Stimulated activated CD4-positive, alpha-beta T cell treated with anti-CD3 and anti-CD28 coated beads, Interleukin-2, amount 100 ng/mL, for 24 hours (primary cell): ENCODE measurements around the gene EEFSEC.

Source experiments
- DNase-seq, 2 donors: peaks; one replicate each; pipeline ENCODE4 v3.0.0-alpha.2; 2020

The EEFSEC gene

DNA sequence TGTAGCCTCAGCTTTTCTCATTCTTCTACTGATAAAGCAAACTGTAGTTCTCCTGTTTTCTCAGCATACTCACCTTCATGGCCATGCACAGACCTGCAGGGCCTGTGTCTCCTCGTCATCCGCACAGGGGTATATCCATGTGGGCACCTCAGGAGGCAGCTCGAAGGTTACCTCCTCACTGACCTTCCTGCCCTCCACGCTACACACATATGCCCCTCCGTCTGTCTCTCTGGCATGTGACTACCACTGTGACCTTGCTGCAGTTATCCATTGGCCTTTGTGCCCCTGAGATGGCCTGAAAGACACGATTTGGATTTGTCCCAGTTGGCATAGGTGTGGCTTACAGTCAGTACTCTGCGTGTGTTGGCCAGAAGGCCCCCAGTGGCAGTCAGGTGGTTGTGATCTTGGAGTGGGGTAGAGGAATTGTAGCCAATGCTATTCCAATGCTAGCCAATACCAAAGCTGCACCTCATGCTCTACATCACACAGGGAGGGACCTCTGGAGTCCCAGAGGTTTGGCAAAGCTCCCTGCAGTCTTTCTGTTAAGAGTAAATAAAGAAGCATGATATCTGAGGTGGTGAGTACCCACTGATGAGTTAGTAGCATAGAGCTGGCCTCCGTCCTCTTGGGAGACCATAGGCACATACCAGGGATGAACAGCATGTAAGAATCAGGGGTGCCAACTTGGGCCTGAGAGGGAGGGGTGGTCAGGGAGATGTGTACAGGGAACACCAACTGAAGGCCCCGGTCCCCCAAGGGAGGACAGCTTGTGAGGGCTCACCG, 143.4 kb downstream of the EEFSEC start:
- DNase-seq = peak in 1 of 2 donors; percentile 11

DNA sequence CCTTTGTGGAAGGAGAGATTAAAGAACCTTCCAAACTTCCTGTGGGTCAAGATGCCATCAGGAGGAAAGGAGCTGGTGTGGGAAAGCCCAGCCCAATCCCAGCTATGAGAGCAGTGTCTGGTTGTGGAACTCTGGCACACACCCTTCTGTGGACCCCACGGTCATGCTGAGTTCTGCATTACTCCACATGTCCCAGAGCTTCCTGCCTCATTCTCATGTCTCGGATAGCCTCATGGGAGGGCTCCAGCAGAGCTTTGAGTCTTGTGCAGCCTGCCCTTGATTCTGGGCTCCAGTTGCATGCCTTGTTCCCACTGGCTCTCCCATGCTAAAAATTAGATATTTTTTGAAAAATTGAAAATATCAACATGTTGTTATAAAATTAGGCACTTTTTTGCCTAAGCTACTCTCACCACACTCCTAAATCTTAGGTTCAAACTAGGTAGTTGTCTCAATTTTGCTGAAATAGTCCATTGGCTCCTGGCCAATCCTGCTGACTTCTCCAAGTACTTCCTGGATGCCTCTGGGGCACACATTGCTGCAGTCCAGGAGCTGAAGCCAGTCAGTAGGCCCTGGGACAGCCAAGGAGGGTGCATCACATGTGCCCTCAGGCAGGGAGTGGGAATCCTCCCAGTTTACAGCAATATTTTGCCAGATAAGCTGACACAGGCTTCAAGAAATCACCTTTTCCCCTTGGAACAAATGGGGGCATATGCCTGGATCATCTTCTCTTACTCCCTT, 144.3 kb downstream of the EEFSEC start:
- DNase-seq = peak in 1 of 2 donors; percentile 8

DNA sequence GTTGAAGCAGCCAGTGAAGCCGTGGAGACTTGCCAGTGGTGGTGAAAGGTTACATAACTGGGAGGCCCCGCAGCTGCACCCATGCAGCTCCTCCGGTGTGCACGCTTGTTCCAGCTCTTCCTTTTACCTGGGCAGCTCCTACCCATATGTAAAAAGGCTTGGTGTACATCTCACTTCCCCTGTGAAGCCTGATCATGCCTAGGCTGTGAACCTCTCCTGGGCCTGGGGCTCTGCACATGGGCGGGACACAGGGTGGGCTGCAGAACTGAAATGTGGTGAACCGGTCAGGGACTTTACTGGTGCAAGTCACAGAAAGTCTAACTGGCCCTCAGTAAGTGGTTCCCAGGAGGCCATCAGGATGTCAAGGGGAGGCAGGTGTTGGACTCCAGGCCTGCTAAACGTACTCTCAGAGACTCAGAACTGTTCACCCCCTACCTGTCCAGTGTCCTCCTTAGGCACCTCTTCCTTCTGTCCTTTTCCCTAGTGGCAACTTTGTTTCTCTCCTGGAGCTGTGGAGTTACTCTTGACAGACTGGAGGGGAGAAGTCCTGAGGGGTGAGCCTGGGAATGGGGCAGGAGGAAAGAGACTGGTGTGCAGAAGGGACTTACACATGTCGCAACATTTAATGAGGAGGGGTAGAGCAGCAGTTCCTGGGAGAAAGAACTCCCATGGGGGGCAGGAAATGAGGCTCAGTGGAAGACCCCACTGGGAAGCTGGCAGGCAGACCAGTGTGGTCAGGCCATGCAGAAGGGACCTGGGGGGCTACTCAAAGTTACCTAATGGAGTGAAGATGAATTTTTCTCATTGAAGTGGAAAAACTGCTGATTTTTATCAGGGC, 148.1 kb downstream of the EEFSEC start:
- DNase-seq = peak in 1 of 2 donors; percentile 8

DNA sequence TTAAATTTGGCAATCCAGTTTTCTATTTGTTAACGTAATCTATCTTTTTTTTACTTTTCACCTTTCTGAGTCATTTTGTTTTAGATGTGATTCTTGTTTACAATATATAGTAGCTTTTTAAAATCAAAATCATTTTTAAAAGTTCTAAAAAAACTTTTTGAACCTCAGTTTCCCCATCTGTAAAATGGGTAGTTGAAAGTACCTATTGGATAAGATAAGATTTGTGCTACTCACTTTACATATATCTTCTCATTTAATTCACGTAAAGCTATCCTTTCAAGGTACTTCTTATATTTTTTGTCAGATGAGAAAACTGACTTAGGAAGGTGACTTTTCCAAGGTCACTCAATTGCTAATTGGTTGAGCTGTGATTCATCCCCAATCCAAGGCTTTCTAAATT, 153.2 kb downstream of the EEFSEC start:
- no peak for DNase-seq

DNA sequence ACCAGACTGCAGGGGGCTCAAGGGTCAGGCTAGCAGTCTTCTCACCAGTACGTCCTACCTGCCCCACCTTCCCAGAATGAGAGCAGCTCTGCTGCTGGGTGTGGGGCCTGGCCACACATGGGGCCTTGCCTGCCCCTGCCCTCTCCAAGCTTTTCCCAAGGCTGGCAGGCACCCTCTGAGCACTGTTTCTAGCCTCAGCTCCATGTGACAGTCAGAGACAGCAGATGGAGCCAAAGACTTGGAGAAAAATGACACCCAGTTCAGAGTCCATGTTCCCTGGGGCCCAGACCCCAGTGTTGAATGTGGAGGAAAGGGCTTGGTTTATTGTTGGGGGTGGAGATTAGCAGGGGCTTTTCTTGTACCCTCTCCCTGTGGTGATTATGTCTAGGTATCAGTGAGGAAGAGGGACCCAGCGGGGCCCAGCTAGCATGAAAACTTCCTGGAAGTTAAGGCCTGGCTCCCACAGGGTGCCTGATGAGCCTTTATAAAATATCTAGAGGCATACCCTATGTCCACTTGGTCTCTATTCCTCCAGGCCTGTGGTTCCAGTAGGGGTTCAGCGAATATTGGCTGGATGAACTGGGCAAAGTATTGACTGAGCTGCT, 153.8 kb downstream of the EEFSEC start:
- DNase-seq = peak in 1 of 2 donors; percentile 9

DNA sequence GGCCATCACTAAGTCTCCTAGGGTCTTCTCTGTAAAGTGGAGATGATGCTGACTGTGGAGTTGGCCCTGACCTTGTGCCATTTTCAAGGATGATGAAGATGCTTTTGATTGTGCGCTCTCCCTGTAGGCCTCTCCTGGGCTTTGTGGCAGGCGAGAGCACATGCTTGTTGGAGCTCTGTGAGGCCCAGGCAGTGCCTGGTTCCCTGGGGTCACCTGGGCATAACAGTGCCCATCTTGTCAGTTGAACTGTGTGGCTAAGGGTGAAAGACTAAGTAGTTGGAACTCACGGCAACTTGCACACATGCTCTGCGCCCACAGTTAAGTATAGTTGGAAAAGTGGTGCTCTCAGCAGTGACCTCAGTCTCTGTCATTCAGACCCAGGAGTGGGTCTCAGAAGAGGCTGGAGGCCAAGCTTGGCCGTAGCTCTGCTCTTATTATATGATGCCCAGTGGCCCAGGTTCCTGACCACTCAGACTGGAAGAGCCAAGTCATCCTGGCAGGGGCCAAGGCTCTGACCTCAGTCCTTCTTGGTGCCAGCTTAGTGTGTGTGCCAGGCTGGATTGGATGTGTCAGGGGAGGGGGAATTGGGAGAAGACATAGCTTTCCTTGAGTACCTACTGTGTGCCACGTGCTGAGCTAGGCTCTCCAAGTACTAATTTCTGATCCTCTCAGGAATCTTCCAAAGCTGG, 154.6 kb downstream of the EEFSEC start:
- DNase-seq = peak in 1 of 2 donors; percentile 11

DNA sequence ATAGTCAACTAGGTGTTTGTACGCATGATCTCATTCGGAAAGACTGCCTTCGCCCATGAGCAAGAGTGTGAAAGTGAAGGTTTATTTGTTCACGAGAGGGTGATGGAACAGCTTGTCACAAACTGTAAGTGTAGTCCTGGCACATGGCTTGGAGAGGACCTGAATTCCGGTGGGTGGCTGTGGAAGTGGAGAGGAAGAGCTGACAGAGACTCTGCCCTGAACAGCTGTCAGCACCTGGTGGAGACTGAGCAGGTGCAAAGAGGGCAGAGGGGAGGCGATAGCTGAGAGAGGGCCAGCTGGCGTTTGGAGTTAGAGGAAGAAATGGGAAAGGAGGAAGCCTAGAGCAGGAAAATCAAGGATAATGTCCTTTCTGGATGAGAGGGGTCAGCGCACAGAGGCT, 155.7 kb downstream of the EEFSEC start:
- DNase-seq = peak in 1 of 2 donors; percentile 4

DNA sequence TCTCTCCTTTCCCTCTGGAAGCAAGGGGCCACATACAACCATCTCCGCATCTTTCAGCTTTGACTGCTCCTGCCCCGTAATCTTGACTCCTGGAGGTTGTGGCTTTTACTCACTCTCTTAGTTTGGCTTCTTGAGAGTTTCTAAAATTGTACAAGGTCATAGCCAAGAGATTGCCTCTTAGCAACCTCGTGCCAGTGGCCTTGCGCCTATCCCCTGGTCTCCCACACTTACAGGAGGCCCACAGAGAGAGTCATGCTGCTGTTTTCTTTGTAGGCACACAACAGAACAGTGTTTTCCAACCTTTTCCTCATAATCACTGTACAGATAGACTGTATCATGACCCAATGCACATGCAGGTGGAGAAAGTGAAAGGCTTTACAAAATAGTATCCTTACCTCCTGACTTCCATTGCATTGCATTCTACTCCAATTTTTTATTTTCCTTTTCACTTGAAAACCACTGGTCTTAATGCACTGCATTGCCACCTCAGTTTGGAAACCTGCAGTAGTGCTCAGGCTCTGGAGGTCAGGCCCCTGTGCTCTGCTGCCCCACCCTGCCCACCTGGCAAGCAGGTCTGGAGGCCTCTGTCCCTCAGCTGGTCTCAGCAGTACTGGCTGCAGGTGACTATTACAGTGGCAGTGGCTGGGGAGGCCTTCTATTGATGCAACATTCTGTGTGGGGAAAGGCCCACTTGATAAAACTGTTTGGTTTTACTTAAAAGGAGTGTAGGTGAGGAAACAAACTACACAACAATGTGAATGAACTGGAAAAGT, 157.2 kb downstream of the EEFSEC start:
- peak in 1 of 2 donors; percentile 12 for DNase-seq

DNA sequence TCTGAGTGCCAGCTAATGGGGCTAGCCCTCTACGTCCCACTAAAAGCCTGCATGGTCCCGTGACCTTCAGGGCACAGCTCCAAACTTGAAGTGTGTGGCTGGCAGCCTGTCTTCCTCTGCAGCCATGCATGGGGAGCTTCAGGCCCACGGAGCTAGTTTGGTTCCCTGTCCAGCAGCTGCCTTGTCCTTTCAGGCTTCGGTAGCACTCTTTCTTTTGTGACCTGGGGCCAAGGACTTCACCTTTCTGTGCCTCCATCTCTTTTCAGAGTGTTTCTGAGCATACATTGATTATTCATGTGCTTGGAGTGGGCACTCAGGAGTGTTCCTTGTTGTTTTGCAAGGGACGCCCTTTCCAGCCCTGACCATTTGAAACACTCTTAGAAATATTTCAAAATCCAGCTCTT, 158.2 kb downstream of the EEFSEC start:
- DNase-seq = peak in 1 of 2 donors; percentile 11

DNA sequence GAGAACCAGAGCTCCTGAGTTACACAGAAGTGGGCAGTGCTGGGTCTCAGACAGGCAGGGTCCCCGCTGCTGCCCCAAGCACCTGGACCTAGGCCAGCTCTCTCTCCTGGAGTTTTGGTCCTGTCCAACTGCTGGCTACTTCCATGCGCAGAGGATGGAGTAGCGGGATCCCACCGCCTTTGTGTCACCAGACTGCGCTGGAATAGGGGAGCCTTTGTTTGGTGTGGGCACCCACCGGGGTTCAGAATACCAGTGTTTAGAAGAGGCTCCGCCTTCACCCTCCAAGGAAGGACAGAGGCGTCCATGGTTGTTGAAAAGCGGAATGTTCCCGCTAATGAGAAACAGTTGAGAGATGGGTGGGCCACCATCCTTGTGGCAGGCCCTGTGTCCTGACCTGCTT, 159.0 kb downstream of the EEFSEC start:
- peak in 1 of 2 donors; percentile 5 for DNase-seq

DNA sequence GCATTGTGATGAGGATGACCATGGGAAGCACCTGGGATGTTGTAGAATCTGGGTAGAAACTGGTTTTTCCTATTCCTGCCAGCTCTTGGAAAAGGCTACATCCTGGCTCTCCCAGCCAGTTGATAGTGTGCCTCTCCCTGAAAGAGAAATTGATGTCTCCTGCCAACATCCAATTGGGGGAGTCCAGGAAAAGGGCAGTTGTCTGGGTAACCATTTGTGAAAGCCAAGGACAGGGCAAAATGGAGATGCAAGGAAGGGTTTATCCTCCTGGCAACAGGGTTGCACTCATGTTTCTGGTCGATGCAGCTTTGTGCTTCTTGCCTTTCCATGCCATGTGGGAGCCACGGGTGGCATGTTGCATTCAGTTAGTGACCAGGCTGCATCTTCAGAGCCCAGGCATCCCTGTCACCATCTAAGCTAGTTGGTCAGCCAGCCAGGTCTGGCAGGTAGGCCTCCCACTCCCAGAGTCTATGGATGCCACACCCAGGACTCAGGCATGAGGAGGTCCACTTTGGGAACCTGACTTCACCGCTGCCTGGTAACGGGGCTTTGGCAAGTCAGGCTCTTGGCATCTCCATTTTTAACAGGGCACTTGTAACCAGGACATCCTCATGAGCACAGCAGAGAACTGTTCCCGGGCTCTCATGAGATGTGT, 159.9 kb downstream of the EEFSEC start:
- peak in 1 of 2 donors; percentile 7 for DNase-seq

DNA sequence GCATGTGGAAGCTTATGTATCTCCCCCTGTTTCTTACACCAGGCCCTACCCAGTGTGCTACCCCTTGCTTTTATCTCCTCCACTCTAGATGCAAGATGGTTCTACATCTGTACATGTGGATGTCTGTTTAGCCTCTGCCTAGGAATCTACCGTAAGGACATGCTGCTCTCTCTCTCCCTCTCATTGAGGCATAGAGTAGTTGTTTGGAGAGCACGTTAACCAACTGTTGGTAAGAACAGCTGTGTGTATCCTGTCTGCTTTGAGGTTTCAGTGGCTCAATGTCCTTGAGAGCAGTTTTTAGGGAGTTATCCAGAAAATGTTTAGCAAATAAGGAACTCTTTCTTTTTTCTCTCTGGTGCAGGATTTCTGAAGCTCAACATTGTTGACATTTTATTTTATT, 160.7 kb downstream of the EEFSEC start:
- DNase-seq = no peak

DNA sequence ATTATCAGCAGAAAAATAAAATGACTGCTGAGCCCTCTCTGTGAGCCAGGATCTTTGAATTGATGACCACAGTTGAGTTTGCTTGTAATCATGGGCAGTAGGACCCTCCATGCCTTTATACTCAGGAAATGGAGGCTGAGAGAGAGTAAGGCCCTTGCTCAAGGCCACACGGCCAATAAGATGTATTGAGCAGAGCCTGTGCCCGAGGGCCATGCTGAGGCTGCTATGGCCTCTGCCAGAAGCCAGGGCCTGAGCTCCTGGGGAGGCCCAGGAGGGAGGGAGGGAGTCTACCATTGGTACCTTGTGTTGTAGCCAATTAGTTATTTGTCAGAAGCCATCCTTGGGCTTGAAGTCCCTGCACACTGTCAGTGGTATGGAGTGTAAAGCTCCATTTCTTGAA, 162.0 kb downstream of the EEFSEC start:
- peak in 1 of 2 donors; percentile 6 for DNase-seq

DNA sequence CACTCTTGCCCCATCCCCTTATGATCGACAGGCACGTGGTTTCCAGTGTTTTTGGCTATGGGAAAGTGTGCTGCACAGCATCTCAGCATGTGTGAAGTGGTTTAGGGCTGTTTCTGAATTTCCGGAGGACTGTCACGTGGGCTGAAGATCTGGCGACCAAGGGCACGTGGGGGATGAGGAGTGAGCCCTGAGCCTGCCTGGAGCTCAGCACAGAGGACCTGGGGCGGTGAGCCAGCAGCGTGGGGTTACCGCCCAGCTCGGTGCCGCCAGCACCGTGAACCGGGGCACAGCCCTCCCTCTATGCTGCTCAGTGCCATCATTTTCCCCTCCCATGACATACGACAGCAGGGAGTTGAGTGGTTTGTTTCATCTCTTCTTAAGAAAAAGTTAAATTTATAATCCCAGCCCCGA, 163.2 kb downstream of the EEFSEC start:
- peak; percentile 44 to 53 for DNase-seq

DNA sequence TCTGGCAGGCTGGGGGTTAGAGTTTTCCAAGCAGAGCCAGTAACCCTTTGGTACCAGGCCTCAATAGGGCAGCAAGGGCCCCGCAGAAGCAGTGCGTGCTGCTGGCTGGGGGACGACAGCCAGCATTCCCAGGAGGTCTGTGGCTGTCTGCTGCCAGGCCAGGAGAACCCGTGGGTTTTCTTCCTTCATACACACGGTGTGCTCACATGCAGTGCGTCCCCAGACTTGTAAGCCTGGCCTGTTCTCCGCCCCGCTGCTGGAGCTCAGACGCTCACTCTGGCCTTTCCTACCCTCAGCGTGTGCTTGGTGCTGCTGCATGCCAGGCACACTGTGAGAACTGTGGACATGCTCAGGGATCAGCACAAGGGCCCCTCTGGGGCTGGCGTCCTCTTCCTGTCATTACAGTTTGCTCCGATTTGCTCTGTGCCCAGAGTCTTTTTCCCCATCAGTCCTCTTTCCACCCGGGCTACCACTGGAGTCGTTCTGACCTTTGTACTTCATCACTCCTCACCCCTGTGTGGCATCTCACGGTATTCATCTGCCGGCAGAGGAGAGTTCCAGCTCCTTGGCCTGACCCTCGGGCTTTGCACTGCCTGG, 163.9 kb downstream of the EEFSEC start:
- DNase-seq = peak in 1 of 2 donors; percentile 14

DNA sequence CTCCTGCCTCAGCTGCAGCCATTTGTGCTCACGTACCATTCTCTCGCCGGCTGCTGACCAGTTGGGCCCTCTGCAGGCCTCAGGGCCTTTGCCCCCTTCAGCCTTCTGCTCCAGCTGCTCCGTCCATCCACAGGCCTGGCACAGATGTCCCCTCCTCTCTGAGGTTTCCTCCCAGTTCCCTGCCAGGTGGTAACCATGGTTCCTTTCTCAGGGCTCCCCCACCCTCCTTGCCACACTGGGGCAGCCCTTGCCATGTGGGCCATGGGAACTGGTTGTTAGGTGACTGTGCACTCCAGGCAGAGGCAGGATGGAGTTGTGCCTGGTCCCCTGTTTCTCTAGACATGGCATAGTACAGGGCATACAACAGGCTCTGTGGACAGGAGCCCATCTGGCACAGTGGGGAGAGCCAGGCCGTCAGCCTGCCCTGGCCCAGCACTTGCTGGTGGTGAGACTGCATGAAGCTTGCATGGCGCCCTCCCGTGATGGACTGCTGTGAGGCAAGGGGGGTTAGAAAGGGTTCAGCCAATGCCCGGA, 164.5 kb downstream of the EEFSEC start:
- peak in 1 of 2 donors; percentile 6 for DNase-seq

DNA sequence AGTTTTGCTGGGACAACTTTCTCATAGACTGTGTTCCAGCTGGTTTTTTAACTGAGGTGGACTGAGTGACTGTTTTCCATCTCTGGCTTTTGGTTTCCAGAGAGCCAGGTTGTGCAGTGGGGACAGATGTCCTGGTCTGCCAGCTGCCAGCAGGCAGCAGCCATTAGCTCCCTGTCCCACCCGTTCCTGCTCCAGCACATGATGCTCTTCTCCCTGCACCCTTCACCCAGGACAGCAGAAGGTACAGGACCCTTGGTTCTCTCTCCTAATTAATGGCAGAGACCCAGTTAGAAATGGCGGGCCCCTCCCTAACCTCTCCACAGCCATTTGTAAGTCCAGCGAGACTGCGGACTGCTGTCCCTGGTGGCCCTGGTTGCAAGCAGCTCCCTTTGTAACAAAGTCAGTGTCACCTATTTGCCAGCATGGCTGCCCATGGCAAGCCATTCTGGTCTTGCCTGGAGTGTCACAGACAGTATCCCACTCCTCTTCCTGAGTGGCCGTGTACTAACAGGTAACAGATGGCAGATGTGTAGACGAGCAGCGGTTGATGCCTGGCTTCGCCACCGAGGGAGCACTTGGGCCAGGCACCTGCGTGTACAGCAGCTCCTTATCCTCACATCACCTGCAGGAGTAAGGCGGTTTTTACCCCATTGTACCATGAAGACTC, 165.1 kb downstream of the EEFSEC start:
- DNase-seq = peak in 1 of 2 donors; percentile 14

DNA sequence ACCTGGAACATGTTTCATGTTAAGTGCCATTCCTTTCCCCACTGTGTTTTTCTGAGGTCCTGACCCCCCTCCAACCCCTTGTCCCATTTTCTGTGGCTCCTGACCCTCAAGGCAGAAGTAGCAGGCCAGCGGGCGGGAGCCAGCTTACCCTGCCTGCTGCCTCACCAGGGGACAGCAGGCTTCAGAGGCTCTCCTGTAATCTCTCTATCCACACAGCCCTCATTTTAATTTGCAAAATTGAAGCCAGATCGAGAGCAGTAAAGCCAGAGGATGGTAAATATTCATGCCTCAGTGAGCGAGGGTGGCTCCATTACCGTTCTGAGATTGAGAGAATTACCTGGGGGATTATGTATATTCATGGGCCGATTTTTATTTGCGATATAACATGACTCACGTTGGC, 165.8 kb downstream of the EEFSEC start:
- DNase-seq = peak in 1 of 2 donors; percentile 4

DNA sequence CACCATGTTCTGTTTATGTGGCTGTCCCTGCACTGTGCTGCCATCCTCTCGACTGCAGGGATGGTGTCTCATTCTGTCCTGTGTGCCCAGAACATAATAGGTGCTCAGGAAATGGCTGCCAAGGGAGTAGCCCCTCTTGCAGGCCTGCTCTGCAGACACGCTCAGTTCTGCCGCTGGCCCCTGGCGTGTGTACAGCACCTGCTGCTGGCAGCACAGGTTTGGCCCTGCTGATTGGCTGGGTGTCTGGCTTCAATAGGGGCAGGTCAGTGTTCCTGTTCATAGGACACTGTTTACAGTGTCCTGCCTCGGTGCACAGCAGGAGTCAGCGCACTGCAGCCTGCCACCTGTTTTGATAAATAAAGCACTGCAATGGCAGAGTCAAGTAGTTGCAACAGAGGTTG, 166.5 kb downstream of the EEFSEC start:
- peak in 1 of 2 donors; percentile 11 for DNase-seq
